ENCODE data around the gene ULBP1.
"Not testable (repeated sequence)": the region's sequence is repeated elsewhere in the genome, so short reads cannot be mapped to it uniquely, and the experiment has no call there.

The ULBP1 gene

DNA sequence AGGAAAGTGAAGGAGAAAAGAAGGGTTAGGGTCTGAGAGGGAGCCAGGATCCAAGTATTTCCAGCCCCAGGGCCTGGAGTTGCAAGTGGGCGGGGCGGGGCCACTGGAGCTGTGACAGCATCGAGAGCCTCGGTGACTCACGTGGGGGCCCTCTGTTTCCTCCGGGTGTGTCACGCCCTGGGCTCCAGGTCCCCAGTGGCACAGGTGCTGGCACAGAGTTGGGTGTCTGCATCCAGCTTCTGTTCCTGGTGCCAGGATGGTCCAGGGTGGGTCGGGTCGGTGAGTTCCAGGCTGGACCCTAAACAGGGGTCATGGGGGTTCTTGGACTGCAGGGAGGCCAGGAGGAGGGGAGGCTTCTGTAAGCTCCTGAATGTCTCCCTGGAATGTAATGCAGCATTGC is 44.8 kb downstream of the ULBP1 start:
- no peak for DNase-seq

DNA sequence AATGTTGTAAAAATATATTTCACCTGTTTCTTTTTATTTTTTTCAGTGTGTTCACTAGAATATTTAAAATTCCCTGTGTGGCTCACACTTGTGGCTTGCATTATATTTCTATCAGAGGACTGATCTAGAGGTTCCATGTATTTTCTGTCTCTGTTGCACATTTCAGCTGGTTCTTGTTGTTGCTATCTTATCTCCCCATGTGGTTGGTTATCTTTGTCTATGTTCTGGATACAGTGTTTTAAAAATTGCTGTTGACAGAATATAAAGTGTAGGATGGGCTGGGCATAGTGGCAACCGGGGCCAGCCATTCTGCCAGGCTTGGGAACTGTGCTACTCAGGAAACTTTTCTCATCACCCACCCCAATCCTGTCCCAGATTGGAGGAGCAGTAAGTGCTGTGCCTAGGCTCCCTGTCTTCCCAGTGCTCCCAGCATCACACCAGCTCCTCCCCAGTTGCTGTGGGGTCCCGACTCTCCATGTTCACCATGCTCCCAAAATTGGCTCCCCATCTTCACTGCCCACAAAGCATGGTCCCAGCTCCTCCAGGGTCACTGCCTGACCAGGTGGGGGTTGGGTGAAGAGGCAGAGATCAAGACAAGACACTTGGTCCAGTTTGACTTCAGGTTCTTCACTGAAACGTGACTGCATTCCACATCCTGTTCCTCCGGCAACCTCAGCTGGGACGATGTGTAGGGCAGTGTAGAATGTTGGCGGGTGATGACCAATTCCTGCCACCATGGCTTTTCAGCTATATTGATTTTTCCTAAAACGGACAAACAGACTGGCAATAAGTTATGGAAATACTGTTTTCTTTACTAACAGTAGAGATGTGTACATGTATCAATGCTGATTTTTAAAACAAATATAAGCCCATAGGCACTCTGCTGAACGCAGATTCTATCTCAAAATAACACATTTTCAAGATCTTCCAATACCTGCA is 49.4 kb downstream of the ULBP1 start:
- not testable (repeated sequence) for DNase-seq

DNA sequence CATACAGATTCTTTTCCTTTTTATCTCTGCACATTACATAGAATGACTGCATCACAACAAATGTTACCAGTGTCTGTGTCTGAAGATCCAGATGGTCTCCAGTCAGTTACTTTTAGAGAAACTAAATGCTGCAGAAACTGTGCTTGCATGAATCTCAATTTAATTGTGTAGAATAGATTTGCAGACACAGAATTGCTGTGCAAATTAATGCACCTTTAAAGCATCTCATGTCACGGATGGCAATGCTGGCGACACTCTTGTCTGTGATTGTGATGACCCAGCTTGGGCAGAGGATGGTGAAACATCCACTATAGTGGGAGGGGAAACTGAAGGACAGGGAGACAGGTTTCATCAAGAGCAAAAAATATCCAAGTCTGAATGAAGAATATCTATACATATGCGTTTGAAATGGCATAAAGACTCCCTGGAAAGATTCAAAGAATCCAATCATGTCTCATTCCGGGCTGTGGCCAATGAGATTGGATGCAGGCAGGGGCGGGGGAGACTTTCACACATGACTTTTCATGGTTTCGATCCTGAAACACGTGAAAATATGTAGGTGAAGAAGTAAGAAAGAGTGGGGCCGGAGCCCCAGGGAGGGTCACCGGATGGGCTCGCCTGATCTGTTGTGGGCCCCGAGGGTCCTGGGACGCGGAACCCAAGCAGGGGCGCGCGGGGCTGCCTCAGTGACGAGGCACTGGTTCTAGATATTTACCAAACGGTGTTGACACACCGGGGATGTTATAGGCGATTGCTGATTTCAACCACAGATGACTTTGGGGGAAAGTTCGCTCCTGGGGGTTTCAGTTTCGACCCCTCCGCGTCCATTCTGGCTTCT is 50.3 kb downstream of the ULBP1 start:
- not testable (repeated sequence) for DNase-seq

DNA sequence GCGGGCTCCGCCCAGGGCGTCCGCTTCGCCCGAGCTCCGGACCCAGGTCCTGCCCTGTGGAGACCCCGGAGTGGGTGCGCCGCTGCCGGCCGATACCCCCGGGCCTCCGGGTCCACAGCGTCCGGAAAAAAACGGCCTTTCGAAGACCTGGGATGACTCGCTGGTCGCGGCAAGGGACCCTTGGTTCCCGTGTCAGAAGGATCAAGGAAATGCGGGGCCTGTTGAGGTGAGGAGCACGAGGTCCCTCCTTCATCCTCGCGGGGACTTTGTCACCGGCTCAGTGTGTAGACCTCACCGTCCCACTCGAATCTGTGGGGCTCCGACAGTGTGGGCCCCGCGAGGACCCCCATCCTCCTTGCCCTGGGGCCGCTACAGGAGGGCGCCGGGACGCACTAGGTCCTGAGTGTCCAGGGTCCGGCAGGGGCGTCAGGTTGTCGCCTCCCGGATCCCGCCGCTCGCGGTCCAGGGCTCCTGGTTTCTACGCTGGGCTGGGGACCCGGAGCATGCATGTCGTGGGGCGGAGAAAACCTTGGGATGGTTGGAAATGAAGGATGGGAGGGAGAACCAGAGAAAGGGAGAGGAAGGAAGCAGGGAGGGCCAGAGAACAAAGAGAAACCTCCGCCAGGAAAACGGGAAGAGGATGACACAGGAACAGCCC is 51.0 kb downstream of the ULBP1 start:
- not testable (repeated sequence) for DNase-seq

DNA sequence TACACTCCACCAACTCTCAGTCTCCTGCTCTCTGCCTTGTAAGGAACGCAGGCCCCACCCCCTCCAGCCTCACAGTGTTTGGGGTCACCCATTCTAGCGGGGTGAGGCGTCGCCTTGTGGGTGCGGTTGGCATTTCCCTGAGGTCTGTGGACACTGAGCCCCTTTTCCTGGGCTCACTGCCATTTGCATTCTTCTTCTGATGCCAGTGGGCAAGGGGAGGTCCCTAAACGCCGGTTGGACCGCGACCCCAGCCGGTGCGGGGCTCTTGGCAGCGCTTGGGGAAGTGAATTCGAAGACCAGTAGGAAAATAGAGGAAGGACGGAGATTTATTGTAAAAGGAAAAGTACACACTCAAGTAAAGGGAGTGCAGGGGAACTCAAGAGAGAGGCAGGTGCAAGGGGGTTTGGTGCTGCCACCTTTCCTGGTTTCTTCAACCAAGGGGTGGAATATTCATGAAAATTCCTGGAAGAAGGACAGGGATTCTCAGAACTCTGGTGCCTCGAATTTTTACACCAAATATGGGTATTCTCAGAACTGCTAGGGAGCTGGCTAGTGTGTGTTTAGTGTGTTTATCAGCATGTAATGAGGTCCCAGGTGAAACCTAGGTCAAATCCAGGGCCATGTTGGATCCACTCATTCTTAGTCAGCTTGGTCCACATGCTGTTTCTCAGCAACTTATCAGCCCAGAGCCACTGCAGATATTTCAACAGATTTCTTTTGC is 51.7 kb downstream of the ULBP1 start:
- DNase-seq = not testable (repeated sequence)

DNA sequence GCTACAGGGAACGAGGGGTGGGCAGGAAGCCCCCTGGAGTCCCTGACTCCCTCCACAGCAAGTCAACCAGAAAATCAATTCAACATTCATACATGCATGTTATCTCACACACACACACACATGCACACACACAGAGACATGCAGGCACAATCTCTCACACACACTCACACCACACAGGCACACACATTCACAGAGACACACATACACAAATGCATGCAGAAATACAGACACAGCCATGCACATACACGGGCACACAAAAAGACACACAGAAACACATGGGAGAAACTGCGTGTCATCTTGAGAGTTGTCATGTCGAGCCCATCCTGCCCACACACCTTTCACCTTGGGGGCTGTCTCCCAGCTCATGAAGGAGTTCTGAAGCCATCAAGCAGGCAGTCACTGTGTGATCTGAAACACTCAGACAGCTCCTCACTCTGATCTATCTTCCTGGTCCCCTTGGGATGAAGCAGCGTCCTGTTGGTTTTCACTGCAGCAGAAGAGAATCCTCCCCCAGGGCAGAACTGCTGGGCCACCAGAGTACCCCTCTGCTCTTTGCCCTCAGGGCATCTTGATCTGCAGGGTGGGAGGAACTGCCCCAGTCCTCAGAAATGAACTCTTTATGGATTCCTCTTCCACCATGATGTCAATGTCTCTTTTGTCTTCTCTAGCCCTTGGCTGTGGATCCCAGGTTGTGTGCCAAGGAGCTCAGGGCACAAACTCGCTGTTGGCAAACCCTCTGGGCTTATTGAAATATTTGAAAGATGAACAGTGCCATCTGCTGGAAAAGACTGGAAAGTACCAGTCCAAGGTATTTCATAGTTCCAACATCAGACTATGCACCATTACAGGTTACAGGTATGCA is 52.8 kb downstream of the ULBP1 start:
- DNase-seq = peak; percentile 75

DNA sequence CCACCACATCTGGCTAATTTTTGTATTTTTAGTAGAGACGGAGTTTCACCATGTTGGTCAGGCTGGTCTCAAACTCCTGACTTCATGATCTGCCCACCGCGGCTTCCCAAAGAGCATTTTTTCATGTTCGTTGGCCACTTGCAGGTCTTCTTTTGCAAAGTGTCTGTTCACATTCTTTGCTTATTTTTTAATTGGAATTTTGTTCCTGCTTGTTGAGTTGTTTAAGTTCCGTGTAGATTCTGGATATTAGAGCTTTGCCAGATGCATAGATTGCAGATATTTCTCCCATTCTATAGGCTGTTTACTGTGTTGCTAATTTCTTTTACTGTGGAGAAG is 53.4 kb downstream of the ULBP1 start:
- DNase-seq = not testable (repeated sequence)

DNA sequence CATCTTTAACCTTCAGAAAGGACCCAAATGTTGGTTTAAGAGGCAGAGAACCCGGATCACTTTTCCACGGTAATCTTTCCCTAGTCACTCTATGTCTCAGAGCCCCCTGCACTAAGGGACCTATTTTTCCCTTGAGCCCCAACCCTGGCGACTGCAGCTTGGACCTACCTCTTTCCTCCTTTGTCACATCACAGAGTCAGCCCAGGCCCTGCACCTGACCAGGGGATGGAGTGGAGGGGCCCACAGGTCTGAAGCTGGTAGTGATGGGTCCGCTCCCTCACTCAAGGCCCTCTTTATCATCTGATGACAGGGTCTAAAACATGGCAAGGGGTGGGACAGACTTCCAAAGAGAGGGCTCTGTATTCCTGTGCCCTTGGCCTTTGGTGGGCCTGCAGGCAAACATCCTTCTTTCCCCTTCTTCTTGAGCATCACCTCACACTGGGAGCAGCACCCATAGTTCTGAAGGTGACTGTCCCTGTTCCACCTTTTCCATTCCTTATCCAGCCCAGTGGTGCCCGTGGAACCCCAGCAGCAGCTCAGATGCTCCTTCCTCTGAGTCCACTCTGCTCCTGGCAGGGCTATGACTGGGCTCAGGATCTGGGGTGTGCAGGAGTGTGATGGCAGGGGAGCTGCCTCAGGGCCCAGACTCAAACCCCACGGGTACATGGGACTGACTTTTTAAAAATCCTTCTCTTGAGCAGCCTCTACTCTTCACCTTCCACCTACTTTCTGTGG is 55.3 kb downstream of the ULBP1 start:
- DNase-seq = no peak

DNA sequence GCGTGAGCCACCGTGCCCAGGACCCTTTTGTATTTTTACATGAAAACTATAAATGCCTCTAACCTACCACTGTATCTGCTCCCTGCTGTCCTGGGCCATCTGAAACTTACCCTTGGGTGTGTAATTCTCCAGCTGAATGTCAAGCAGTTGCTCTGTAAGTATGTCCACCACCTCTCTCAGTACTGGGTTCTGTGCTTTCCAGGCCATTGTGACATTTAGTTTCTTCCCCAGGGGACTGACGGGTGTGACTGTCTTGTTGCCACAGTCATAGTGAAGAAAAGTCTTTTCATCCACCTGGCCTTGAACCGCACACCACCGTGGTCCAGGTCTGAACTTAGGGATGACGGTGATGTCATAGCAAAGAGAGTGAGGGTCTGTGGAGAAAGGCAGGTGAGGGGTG is 58.1 kb downstream of the ULBP1 start:
- not testable (repeated sequence) for DNase-seq
